OCI-LY1 (cell line): ENCODE results near the gene PEX1.

ENCODE experiments used
- H2AFZ ChIP-seq: fragments of 200-600 bp; sonication (generic), shearing (Covaris generic); 2 replicates; pipeline ENCODE4 v1.6.0; 2014; ENCODE audit warnings: antibody characterized with exemption, mild to moderate bottlenecking, low read length
- H3F3A ChIP-seq: fragments of 200-600 bp; sonication (generic), shearing (Covaris generic); 2 replicates; pipeline ENCODE4 v1.6.0; 2014; ENCODE audit warnings: mild to moderate bottlenecking, antibody characterized with exemption, low read length, moderate library complexity; ENCODE audit not compliant: insufficient read depth
- H3K27ac ChIP-seq: fragments of 200-600 bp; sonication (generic); 2 replicates; pipeline ENCODE4 v1.5.1; 2014; ENCODE audit warnings: low read length, mixed run types, mild to moderate bottlenecking, low read depth; ENCODE audit not compliant: poor library complexity, severe bottlenecking
- H3K27me3 ChIP-seq: fragments of 200-600 bp; sonication (generic); 2 replicates; pipeline ENCODE4 v1.6.0; 2014; ENCODE audit warnings: antibody characterized with exemption, mild to moderate bottlenecking, low read length, moderate library complexity; ENCODE audit not compliant: insufficient read depth
- H3K36me3 ChIP-seq: fragments of 200-600 bp; sonication (generic); 2 replicates; pipeline ENCODE4 v1.6.1; 2014; ENCODE audit warnings: mild to moderate bottlenecking, antibody characterized with exemption, low read length, moderate library complexity, mixed read lengths; ENCODE audit not compliant: insufficient read depth
- H3K4me1 ChIP-seq: fragments of 200-600 bp; sonication (generic); 2 replicates; pipeline ENCODE4 v1.5.1; 2014; ENCODE audit warnings: mild to moderate bottlenecking, low read length, moderate library complexity; ENCODE audit not compliant: insufficient read depth, severe bottlenecking
- H3K4me2 ChIP-seq: fragments of 200-600 bp; sonication (generic), shearing (Covaris generic); 2 replicates; pipeline ENCODE4 v1.6.1; 2014; ENCODE audit warnings: low read length
- H3K4me3 ChIP-seq: fragments of 200-600 bp; sonication (generic); 2 replicates; pipeline ENCODE4 v1.5.1; 2014; ENCODE audit warnings: low read length, low read depth, mild to moderate bottlenecking, mixed read lengths; ENCODE audit not compliant: poor library complexity, severe bottlenecking
- H3K79me2 ChIP-seq: fragments of 200-600 bp; shearing (Covaris generic); 2 replicates; pipeline ENCODE4 v1.6.1; 2016; ENCODE audit warnings: mixed run types, low read length, mixed read lengths; ENCODE audit not compliant: insufficient read depth
- H3K9ac ChIP-seq: fragments of 200-600 bp; sonication (generic), shearing (Covaris generic); 2 replicates; pipeline ENCODE4 v1.6.1; 2014; ENCODE audit warnings: mild to moderate bottlenecking, low read length, mixed read lengths
- H3K9me2 ChIP-seq: fragments of 200-600 bp; sonication (generic), shearing (Covaris generic); 2 replicates; pipeline ENCODE4 v1.6.1; 2014; ENCODE audit warnings: low read depth, mild to moderate bottlenecking, low read length, mixed read lengths
- H3K9me3 ChIP-seq: fragments of 200-600 bp; shearing (Covaris generic); 2 replicates; pipeline ENCODE4 v1.6.1; 2014; ENCODE audit warnings: low read length, mixed read lengths
- H4K20me1 ChIP-seq: fragments of 200-600 bp; sonication (generic), shearing (Covaris generic); 2 replicates; pipeline ENCODE4 v1.6.0; 2016; ENCODE audit warnings: mild to moderate bottlenecking, low read length; ENCODE audit not compliant: insufficient read depth
- CTCF ChIP-seq: fragments of 200-600 bp; sonication (generic), shearing (Covaris generic); IDR thresholded peaks from 2 replicates; pipeline ENCODE4 v1.5.1; 2017; ENCODE audit warnings: mild to moderate bottlenecking, antibody characterized with exemption, low read length, moderate library complexity, mixed read lengths
- EZH2 ChIP-seq: fragments of 200-600 bp; sonication (generic), shearing (Covaris generic); IDR thresholded peaks from 2 replicates; pipeline ENCODE4 v1.8.0; 2017; ENCODE audit warnings: borderline replicate concordance, mixed run types, mild to moderate bottlenecking, antibody characterized with exemption, low read length, moderate library complexity, mixed read lengths

Gene PEX1

GRCh38 chr7:92513167-92513902 is 15.0 kb downstream of the PEX1 start:
- Histone ChIP-seq H3F3A (no peaks in the 10 kb centered on the region), H3K27ac (no peak overlapping the region), H3K4me3 (no peak overlapping the region), H3K4me2 (no peak overlapping the region), H3K36me3 (peaks cover 49% of the 10 kb centered on the region), H3K9ac (no peak overlapping the region), H4K20me1 (no peaks in the 10 kb centered on the region), H3K9me2 (no peaks in the 10 kb centered on the region), H2AFZ (no peak overlapping the region), H3K79me2 (no peaks in the 10 kb centered on the region), H3K9me3 (no peaks in the 10 kb centered on the region), H3K4me1 (no peaks in the 10 kb centered on the region), H3K27me3 (no peaks in the 10 kb centered on the region)
- no peak for TF ChIP-seq EZH2
- no peak for TF ChIP-seq CTCF

- H4K20me1 ChIP-seq: no peaks in the 10 kb centered on the region
- no peaks in the 10 kb centered on the region for H3K4me1 ChIP-seq
- H3K27me3 ChIP-seq: no peaks in the 10 kb centered on the region
- no peaks in the 10 kb centered on the region for H3K79me2 ChIP-seq
- no peak overlapping the region for H3K4me3 ChIP-seq
- H3K9ac ChIP-seq: no peak overlapping the region
- H3K9me3 ChIP-seq: no peaks in the 10 kb centered on the region
- peaks cover 45% of the 10 kb centered on the region for H3K36me3 ChIP-seq
- H3K4me2 ChIP-seq: no peak overlapping the region
- H2AFZ ChIP-seq: no peak overlapping the region
- H3F3A ChIP-seq: no peaks in the 10 kb centered on the region
- H3K27ac ChIP-seq: no peak overlapping the region
- no peaks in the 10 kb centered on the region for H3K9me2 ChIP-seq
- TF ChIP-seq EZH2 (no peak), CTCF (no peak)
Observed at GRCh38 chr7:92508946-92509345, 19.4 kb downstream of the PEX1 start.

GRCh38 chr7:92506363-92506762 is 22.0 kb downstream of the PEX1 start:
- Histone ChIP-seq H2AFZ (no peak overlapping the region), H3K4me3 (no peak overlapping the region), H3K27me3 (no peaks in the 10 kb centered on the region), H3K27ac (no peak overlapping the region), H3K9me2 (no peaks in the 10 kb centered on the region), H3K9ac (no peak overlapping the region), H3K9me3 (no peaks in the 10 kb centered on the region), H3K36me3 (peaks cover 53% of the 10 kb centered on the region), H3K4me1 (no peaks in the 10 kb centered on the region), H3F3A (no peaks in the 10 kb centered on the region), H4K20me1 (no peaks in the 10 kb centered on the region), H3K79me2 (no peaks in the 10 kb centered on the region), H3K4me2 (no peak overlapping the region)
- TF ChIP-seq EZH2 (no peak), CTCF (no peak)
